ENCODE measurements around the gene FNTB.

FNTB gene

GRCh38 chr14:65034021-65034420, 47.3 kb downstream of the FNTB start:
- H3K4me3 ChIP-seq (ENCODE audit: low read depth, low read length), result no peak overlapping the region
- no peak for DNase-seq (ENCODE audit: low read depth)
- no peak for TF ChIP-seq CTCF (IDR thresholded peaks at IDR 0.05; ENCODE audit: control insufficient read depth, extremely low read depth, insufficient read depth)

GRCh38 chr14:65035049-65035448, 48.4 kb downstream of the FNTB start:
- DNase-seq (ENCODE audit: low read depth), result no peak
- H3K4me3 ChIP-seq (ENCODE audit: low read depth, low read length), result no peak overlapping the region
- TF ChIP-seq CTCF (IDR thresholded peaks at IDR 0.05; ENCODE audit: control insufficient read depth, extremely low read depth, insufficient read depth), result no peak

- H3K4me3 ChIP-seq (ENCODE audit: low read depth, low read length), result no peak overlapping the region
- no peak for TF ChIP-seq CTCF (IDR thresholded peaks at IDR 0.05; ENCODE audit: control insufficient read depth, extremely low read depth, insufficient read depth)
- no peak for DNase-seq (ENCODE audit: low read depth)
Observed at GRCh38 chr14:65038966-65039365, 52.3 kb downstream of the FNTB start.

- DNase-seq (ENCODE audit: low read depth), result no peak
- TF ChIP-seq CTCF (IDR thresholded peaks at IDR 0.05; ENCODE audit: control insufficient read depth, extremely low read depth, insufficient read depth), result no peak
Observed at GRCh38 chr14:65040666-65041433, 54.2 kb downstream of the FNTB start.

GRCh38 chr14:65041434-65041915, 54.8 kb downstream of the FNTB start:
- TF ChIP-seq CTCF (IDR thresholded peaks at IDR 0.05; ENCODE audit: control insufficient read depth, extremely low read depth, insufficient read depth), result no peak
- no peak overlapping the region for H3K4me3 ChIP-seq (ENCODE audit: low read depth, low read length)
- no peak for DNase-seq (ENCODE audit: low read depth)

More at GRCh38 chr14:65040666-65041433, 54.2 kb downstream of the FNTB start:
- no peak overlapping the region for H3K4me3 ChIP-seq (ENCODE audit: low read depth, low read length)

- H3K4me3 ChIP-seq (ENCODE audit: low read depth, low read length), result no peak overlapping the region
- DNase-seq (ENCODE audit: low read depth), result no peak
- TF ChIP-seq CTCF (IDR thresholded peaks at IDR 0.05; ENCODE audit: control insufficient read depth, extremely low read depth, insufficient read depth), result no peak
Observed at GRCh38 chr14:65042296-65042695, 55.6 kb downstream of the FNTB start.

Measured in LNCaP clone FGC (cell line).